ENCODE measurements around the gene ZBTB7A. TPM values are rescaled to one million over a fixed set of nuclear protein-coding genes. Genes with fewer than 3 reads are reported as not detected.

The ZBTB7A gene
- total RNA-seq, 4 donors from 2014 or later: 138 to 162 (median 152) TPM

DNA sequence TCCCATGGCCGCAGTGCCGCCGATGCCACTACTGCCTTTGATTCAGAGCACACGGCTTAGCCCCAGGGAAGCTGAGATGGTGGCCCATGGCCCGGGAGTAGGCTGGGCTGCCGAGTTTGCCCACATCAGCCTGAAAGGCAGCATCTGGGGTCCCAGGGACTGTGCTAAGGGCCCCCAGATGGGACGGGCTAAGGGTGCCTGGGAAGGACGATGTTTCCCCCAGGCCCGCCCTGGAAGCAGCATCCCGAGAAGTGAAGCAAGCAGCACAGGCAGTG, 34.7 kb upstream of the ZBTB7A start:
- no peak for DNase-seq (ENCODE audit: low spot score in 2 of 2)
- H3K4me3 ChIP-seq (ENCODE audit: low read depth, poor library complexity, severe bottlenecking): no peak overlapping the region
- intact Hi-C loops (cut with DNase I; ENCODE audit: low total_unique reads): no loop called here
- WGBS, 2 donors: 87 to 89% methylated on average over 9 of the region's 10 CpGs
- TF ChIP-seq, protein P1, sequence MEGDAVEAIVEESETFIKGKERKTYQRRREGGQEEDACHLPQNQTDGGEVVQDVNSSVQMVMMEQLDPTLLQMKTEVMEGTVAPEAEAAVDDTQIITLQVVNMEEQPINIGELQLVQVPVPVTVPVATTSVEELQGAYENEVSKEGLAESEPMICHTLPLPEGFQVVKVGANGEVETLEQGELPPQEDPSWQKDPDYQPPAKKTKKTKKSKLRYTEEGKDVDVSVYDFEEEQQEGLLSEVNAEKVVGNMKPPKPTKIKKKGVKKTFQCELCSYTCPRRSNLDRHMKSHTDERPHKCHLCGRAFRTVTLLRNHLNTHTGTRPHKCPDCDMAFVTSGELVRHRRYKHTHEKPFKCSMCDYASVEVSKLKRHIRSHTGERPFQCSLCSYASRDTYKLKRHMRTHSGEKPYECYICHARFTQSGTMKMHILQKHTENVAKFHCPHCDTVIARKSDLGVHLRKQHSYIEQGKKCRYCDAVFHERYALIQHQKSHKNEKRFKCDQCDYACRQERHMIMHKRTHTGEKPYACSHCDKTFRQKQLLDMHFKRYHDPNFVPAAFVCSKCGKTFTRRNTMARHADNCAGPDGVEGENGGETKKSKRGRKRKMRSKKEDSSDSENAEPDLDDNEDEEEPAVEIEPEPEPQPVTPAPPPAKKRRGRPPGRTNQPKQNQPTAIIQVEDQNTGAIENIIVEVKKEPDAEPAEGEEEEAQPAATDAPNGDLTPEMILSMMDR (IDR thresholded peaks at IDR 0.05): no peak
- no peak for TF ChIP-seq POLR2A (IDR thresholded peaks at IDR 0.05)

DNA sequence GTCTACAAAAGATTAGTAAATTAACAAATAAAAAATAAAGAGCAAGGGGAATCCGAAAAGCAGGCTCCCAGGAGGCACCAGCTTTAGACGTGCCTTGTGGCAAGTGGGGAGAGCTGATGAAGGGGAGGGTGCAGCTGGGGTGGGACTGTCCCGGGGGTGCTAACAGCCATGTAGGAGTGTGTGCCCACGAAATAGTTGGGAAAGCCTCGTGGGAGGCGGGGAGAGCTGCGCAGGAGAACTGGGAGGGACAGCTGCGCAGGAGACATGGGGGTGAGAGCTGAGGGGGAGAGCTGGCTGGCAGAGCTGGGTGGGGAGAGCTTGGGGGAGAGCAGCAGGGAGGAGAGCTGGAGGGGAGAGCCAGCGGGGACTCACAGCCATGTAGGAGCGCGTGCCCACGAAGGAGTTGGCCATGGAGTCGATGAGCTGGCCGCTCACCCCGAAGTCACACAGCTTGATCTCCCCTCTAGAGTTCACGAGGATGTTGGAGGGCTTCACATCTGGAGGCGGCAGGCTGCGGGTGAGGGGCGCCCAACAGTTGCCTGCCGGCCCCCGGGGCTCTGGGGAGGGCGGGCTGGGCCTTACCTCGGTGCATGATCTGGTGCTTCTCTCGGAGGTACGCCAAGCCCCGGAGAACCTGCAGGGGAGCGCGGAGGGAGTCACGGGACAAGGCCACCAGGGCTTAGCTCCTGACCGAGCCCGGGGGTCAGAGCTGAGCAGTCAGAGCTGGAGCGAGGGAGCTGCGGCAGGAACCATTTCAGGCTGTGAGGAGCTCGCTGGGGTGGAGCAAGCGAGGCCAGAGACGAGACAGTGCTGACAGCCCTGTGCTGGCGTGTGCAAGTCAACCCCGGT, 34.2 kb upstream of the ZBTB7A start:
- 87 to 88% methylated on average over 30 to 32 of the region's 38 CpGs for WGBS, 2 donors
- DNase-seq (ENCODE audit: low spot score in 2 of 2): no peak
- TF ChIP-seq POLR2A (IDR thresholded peaks at IDR 0.05): no peak
- TF ChIP-seq, protein P1 (IDR thresholded peaks at IDR 0.05): no peak
- H3K4me3 ChIP-seq (ENCODE audit: low read depth, poor library complexity, severe bottlenecking): no peak overlapping the region
- intact Hi-C loops (cut with DNase I; ENCODE audit: low total_unique reads): no loop called here

DNA sequence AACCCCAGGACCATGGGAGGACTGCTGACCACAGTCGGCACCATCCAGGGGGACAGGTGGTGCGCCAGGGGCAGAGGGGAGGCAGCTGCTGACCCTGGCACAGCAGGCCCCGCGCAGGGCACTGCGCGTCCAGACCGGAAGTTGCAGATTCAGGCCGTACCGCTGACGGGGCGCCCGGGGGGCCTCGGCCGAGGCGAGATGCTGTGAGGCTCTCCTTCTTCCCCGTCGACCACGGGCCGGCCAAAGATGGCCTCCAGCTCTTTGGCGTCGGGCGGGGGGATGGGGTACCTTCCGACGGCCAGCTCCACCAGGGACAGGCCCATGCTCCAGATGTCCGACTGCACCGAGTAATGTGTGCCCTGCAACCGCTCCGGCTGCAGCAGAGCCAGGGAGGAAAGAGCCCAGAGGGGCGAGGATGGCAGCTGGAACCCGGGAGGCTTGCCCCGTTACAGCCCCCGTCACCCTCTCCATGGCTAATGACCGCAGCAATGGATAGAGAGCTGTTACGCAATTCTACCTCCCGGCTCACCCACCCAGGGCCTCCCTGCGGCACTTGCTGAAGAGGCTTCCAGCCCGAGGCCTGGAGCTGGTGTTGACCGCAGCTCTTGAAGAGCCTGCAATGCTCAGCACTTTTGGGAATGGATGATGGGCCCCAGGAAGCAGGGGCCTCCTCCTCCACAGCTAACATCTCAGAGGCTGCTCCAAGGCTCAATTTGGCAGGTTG, 32.5 kb upstream of the ZBTB7A start:
- WGBS, 2 donors: 91 to 93% methylated on average over 19 to 38 of the region's 38 CpGs

DNA sequence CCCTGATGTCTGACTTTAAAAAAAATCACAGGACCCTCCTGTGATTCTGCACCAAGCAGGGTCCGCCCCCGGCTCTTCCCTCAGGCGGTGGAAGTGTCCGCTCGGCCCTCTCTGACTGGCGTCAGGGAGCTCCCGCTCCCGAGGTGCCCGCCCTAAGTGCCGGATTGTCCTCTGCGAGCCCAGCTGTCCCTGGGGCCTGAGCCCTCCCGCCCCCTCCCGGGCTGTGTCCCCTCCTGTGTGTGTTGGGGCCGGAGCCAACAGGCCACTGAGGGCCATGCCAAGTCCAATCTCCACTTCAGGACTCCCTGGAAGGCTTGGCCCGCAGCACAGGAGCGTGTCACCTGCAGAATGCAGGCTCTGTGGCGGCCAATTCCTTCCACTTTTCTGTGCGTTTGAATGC, 31.8 kb upstream of the ZBTB7A start:
- no peak overlapping the region for H3K4me3 ChIP-seq (ENCODE audit: low read depth, poor library complexity, severe bottlenecking)
- intact Hi-C loops (cut with DNase I; ENCODE audit: low total_unique reads): no loop called here
- 84 to 89% methylated on average over 18 of the region's 18 CpGs for WGBS, 2 donors
- TF ChIP-seq POLR2A (IDR thresholded peaks at IDR 0.05): no peak
- TF ChIP-seq, protein P1 (IDR thresholded peaks at IDR 0.05): no peak
- no peak for DNase-seq (ENCODE audit: low spot score in 2 of 2)

More for the DNA sequence above, 32.5 kb upstream of the ZBTB7A start:
- no peak overlapping the region for H3K4me3 ChIP-seq (ENCODE audit: low read depth, poor library complexity, severe bottlenecking)
- no peak for DNase-seq (ENCODE audit: low spot score in 2 of 2)
- intact Hi-C loops (cut with DNase I; ENCODE audit: low total_unique reads): no loop called here
- no peak for TF ChIP-seq POLR2A (IDR thresholded peaks at IDR 0.05)
- TF ChIP-seq, protein P1 (IDR thresholded peaks at IDR 0.05): no peak

DNA sequence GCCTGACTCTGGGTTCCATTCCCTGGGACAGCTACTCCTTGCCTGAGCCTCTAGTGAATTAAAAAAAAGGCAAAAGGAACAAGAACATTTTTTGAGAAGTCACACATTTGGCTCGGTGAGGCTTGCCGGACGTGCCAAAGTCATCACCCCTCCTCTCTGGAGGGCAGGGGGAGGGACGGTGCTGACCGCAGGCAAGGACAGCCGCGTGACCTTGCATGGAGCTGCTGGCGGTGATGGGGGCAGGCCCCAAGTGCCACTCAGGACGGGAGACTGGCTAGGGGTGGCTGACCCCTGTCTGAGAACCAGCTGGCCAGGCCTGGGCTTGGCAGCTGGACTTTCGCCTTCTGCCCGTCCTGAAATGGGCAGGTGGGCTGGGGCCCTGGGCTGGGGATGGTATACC, 30.8 kb upstream of the ZBTB7A start:
- no peak overlapping the region for H3K4me3 ChIP-seq (ENCODE audit: low read depth, poor library complexity, severe bottlenecking)
- intact Hi-C loops (cut with DNase I; ENCODE audit: low total_unique reads): no loop called here
- WGBS, 2 donors: 81 to 89% methylated on average over 11 of the region's 11 CpGs
- TF ChIP-seq, protein P1 (IDR thresholded peaks at IDR 0.05): no peak
- TF ChIP-seq POLR2A (IDR thresholded peaks at IDR 0.05): no peak
- no peak for DNase-seq (ENCODE audit: low spot score in 2 of 2)
